Left ventricle myocardium superior (tissue), 1 donor: ENCODE results near the gene FOXD1. TPM values are rescaled to one million over a fixed set of nuclear protein-coding genes. Genes with fewer than 3 reads are reported as not detected.
"Not testable (repeated sequence)": the region's sequence is repeated elsewhere in the genome, so short reads cannot be mapped to it uniquely, and the experiment has no call there.

Source experiments
- ATAC-seq: fragments of 200-7000 bp; cut with Tn5 transposase; one replicate; pipeline ENCODE4 v1.9.1; 2020; ENCODE audit warnings: mild to moderate bottlenecking, moderate library complexity
- DNase-seq: peaks from one replicate; pipeline ENCODE4 v3.0.0-alpha.2; 2020
- intact Hi-C: fragments of 100-400 bp; cut with micrococcal nuclease; formaldehyde crosslinking; loops from one replicate; pipeline ENCODE4 v1.11.0; 2022
- total RNA-seq: library from RNA; stranded (reverse); fragmentation: NEBNext Ultra II Directional; extraction: Animal tissue kit (Norgen Biotek cat#: 25700); gene quantifications from one replicate; pipeline ENCODE4 v1.2.1, GENCODE V29; 2021
- donor health status: DM: no; HTN: yes; CAD: no; lungs with severe emphysema.

Gene FOXD1
- total RNA-seq, 1 donor from 2014 or later, result not detected

DNA sequence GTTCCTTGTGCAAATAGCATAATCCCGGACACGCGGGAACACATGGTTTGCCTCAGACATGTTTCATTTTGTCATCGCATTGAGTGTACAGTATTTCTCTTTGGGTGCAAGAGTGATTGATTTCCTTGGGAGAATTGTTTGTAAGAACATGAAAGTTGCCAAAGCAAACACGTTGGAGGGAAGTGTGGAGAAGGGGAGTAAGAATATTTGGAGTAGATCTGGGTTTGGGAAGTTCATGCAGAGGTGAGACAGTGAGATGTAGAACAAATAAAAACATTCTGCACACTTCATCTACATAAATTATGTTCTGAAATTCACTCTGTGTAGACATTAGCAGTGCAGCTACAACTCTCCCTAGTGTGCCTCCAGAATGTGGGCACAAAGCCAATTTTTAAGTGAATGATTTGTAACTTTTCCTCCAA is 24.0 kb downstream of the FOXD1 start:
- DNase-seq, result no peak
- intact Hi-C loops, result no loop called here
- ATAC-seq, result no peak

GRCh38 chr5:73422164-73422563 is 26.4 kb downstream of the FOXD1 start:
- DNase-seq (no peak), ATAC-seq (no peak)
- intact Hi-C loops, result no loop called here

DNA sequence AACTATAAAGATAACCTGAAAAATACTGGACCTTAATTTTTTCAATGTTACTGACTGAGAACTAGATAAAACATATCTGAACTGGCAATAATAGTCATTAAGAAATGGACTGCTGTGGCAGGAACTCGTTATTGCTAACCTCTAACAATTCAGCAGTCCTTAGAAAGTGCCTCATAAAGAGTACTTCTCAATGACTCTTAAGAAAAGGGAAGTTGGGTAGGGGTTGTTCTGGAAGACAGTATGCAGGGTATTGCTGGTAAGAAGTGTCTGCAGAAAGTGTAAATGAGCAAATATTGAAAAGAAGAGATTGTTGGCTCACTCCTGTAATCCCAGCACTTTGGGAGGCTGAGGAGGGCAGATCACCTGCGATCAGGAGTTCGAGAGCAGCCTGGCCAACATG is 27.9 kb downstream of the FOXD1 start:
- ATAC-seq (no peak), DNase-seq (no peak)
- intact Hi-C loops, result no loop called here

DNA sequence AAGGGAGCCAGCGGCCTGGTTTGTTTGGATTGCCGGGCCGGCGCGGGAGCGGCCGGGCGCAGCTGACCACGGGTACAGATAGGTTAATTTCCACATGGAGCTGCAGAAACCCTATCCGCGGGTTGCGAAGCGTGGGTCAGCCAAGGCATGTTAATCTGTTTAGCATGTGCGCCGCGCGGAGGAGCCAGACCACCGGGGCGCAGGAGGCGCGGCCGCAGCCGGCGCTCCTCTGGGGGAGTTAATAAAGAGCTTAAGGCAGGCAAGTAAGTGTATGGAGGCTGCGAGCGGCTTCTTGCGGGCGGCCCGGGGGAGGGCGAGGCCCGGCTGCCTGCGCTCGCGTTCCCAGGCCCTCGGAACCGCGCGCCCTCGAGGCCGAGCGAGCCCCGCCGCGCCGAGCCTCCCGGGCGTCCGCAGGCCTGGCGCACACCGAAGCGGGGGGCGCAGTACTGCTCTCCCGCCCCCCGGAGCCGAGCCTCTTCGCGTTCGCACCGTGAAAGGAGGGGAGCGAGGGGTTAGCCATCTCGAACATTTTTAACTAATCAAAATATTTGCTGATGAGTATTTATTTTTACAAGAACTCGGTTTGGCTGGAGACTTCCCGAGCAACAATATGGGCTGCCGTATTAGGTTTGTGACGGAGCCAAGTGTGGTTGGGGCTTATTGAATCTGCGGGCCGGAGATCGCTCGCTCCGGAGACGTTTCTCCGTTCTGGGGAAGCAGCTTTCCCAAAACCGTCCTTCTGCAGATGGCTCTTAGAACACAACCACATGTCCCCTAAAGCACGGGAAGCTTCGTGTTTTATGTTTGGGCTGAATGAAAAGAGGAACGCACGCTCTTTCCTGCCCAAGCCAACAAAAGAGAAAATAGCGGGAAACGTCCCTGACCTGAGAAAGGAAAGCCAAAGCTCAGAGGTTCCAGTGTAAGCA is 28.8 kb downstream of the FOXD1 start:
- DNase-seq (no peak), ATAC-seq (no peak)
- intact Hi-C loops, result no loop called here

GRCh38 chr5:73419117-73419464 is 29.5 kb downstream of the FOXD1 start:
- intact Hi-C loops, result no loop called here
- DNase-seq (no peak), ATAC-seq (no peak)

GRCh38 chr5:73418244-73418691 is 30.3 kb downstream of the FOXD1 start:
- intact Hi-C loops, result no loop called here

DNA sequence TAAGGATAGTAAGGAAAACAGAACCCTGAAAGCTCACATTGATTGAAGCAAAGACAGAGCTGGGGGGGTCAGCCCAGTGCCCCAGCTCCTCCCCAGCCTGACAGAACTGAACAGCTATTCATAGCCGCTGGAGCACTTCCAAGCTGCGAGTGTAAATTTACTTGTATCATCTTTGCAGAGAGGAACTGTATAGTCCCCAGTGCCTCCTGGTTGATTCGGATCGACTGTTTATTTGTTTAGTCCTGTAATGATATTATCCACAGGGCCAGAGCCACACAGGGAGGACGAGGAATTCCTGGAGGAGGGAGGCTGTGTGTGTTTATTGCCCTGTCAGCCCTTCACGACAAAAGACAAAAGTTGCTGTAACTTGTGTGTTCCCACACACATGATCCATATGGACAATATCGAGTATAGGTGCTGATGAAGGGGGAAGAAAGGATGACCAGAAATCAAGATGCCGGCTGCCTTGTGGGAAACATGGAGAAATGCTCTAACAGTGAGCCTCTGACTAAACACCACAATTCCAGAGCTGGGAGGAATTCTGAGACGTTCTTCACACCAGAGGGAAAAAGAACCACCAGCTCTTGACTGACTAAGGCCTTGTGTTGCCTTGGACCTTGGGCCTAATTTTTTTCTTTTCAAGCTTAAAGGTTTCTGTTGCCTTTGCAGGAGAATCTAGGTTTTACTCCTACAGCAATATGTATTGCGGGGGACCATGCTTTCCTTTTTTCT is 31.1 kb downstream of the FOXD1 start:
- ATAC-seq (no peak), DNase-seq (no peak)
- intact Hi-C loops, result no loop called here

More at GRCh38 chr5:73418244-73418691, 30.3 kb downstream of the FOXD1 start:
- no peak for DNase-seq
- no peak for ATAC-seq

DNA sequence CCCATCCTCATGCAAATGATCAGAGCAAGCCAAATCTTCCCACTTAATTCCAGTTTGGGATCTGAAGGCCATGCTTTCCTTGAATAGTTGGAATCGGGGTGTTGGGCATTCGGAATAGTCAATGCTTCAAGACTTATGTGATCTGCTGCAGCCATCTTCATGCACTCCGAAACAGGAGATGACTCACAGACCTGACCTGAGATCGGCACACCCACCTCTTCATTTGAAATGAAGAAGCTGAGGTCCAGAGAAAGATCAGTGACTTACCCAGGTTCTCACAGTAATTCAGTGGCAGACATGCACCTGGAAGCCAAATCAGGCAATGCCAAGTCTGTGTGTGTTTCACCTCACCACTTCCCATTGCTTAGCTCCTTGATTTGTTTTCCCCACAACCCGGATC is 33.0 kb downstream of the FOXD1 start:
- DNase-seq, result no peak
- intact Hi-C loops, result no loop called here
- ATAC-seq, result no peak

GRCh38 chr5:73415171-73415570 is 33.4 kb downstream of the FOXD1 start:
- ATAC-seq (no peak), DNase-seq (no peak)
- intact Hi-C loops, result no loop called here

- intact Hi-C loops, result no loop called here
- ATAC-seq, result no peak
- DNase-seq, result no peak
Observed at GRCh38 chr5:73412597-73412988, 36.0 kb downstream of the FOXD1 start.

- intact Hi-C loops, result no loop called here
- DNase-seq (no peak), ATAC-seq (no peak)
Observed at GRCh38 chr5:73411936-73412596, 36.5 kb downstream of the FOXD1 start.

DNA sequence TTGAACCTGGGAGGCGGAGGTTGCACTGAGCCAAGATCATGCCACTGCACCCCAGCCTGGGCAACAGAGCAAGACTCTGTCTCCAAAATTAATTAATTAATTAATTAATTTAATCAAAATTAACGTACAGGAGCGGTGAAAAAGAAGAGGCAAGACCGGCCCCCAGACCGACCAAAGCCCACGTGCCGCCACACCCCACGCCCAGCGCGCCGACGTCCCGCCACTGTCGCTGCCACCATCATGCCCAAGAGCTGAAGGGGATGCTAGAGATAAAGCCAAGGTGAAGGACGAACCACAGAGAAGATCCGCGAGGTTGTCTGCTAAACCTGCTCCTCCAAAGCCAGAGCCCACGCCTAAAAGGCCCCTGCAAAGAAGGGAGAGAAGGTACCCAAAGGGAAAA is 38.6 kb downstream of the FOXD1 start:
- DNase-seq, intact Hi-C loops, ATAC-seq: not testable (repeated sequence)

DNA sequence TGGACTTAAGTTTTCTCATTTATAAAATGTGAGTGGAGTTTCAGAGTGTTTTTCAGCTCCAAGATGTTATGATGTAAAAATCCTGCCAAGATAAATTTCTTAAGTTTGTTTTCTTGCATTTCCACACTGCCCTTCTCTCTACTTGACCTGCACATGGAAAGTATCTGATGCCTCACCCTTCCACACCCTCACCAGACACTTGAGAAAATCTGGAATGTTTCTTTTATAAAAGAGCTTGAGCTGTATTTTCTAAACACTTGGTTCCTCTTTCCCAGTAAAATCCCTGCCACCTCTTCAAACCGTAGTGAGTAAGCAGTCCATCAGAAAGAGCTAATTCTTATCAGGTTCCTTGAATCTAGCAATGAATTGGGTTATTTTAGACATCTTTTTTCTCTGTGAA is 42.9 kb downstream of the FOXD1 start:
- ATAC-seq (no peak), DNase-seq (no peak)
- intact Hi-C loops, result no loop called here

DNA sequence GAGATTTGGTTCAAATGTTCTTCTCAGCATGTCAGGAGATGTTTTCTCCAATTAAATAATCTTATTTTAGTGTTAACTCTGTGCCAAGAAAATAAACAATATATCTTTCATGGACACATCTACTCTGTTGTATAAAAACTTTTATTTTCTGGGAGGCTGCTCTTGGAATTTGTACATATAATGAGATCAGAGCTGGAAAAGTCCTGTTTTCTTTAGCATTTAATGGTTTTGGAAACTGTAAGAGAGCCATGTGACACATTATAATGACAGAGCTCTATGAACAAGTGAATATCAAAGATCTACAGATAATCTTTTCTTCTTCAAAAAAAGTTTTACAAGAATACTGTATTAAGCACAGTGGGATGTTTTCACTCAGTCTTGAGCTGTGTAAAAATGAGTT is 48.8 kb downstream of the FOXD1 start:
- ATAC-seq, result no peak
- intact Hi-C loops, result no loop called here
- DNase-seq, result no peak

Other genes with a start within 250 kb of the FOXD1 start
- 386 TPM for gene BTF3, start 49.7 kb upstream of the FOXD1 start, total RNA-seq
- 14.1 TPM for gene ANKRA2, start 116.9 kb upstream of the FOXD1 start, total RNA-seq
- 11.3 TPM for gene UTP15, start 117.0 kb upstream of the FOXD1 start, total RNA-seq
- 3.5 TPM for gene ARHGEF28, start 177.4 kb upstream of the FOXD1 start, total RNA-seq